H1 (cell line): ENCODE results near the gene SYT2. TPM values are rescaled to one million over a fixed set of nuclear protein-coding genes. Genes with fewer than 3 reads are reported as not detected.

Experiments
- BACH1 ChIP-seq: IDR thresholded peaks from 2 replicates; pipeline ENCODE4 v1.6.1; 2012; ENCODE audit warnings: low read length, improper control_type of control experiment
- CEBPB ChIP-seq: IDR thresholded peaks from 2 replicates; pipeline ENCODE4 v1.6.1; 2012; ENCODE audit warnings: low read depth, low read length
- CHD1 ChIP-seq: IDR thresholded peaks from 2 replicates; pipeline ENCODE4 v1.6.1; 2012; ENCODE audit warnings: low read depth, low read length, improper control_type of control experiment
- CHD7 ChIP-seq: fragments of 300-600 bp; sonication (generic); IDR thresholded peaks from 2 replicates; pipeline ENCODE4 v1.7.1; 2012; ENCODE audit warnings: low read length, moderate library complexity, mild to moderate bottlenecking, inconsistent platforms; ENCODE audit not compliant: insufficient replicate concordance
- JUND ChIP-seq: IDR thresholded peaks from 2 replicates; pipeline ENCODE4 v1.6.1; 2011; ENCODE audit warnings: mild to moderate bottlenecking, improper control_type of control experiment, low read length
- NRF1 ChIP-seq: IDR thresholded peaks from 2 replicates; pipeline ENCODE4 v1.6.1; 2011; ENCODE audit warnings: mild to moderate bottlenecking, low read depth, low read length, improper control_type of control experiment
- SIN3A ChIP-seq, 2 experiments: IDR thresholded peaks in 1 of 2; conservative IDR thresholded peaks in 1 of 2; 2 replicates each; pipeline ENCODE4 v1.6.1; 2011 to 2012; ENCODE audit warnings: low read length in 2 of 2, improper control_type of control experiment in 1 of 2, low read depth in 1 of 2, mild to moderate bottlenecking in 1 of 2
- TAF1 ChIP-seq: IDR thresholded peaks from 2 replicates; pipeline ENCODE4 v1.6.1; 2011; ENCODE audit warnings: mild to moderate bottlenecking, low read depth, low read length
- TCF12 ChIP-seq: IDR thresholded peaks from 2 replicates; pipeline ENCODE4 v1.6.1; 2011; ENCODE audit warnings: low read depth, mild to moderate bottlenecking, low read length
- polyA plus RNA-seq, 7 experiments: library from polyadenylated mRNA; depleted of rRNA in 3 of 7; stranded (reverse) in 5 of 7; unstranded in 2 of 7; fragments of >200 nt in 5 of 7; fragments of 200-250 nt in 2 of 7; gene quantifications; 1 replicate in 5 of 7; 2 replicates in 1 of 7; 4 replicates in 1 of 7; pipeline versions ENCODE4 v1.2.1 to v1.2.3, GENCODE V29; 2011 to 2013; ENCODE audit warnings: missing spikeins in 2 of 7, mixed read lengths in 2 of 7
- total RNA-seq: library from RNA; stranded (reverse); fragmentation: NEBNext Ultra II Directional; extraction: Animal tissue kit (Norgen Biotek cat#: 25700); gene quantifications from 2 replicates; pipeline ENCODE4 v1.2.1, GENCODE V29; 2021

SYT2 gene
- total and polyA plus RNA-seq, 2 of the 8 experiments (the other 6 are each of a cell fraction or from before 2014, with no cell fraction given) = 2.8 to 11.0 TPM

- TF ChIP-seq CHD7 = no peak
- no peak for TF ChIP-seq TCF12
- no peak for TF ChIP-seq NRF1
- 0 out of 4 replicates have a peak, but pooled peaks of 1 of the 2 experiments have one; percentile 15 for TF ChIP-seq SIN3A (conservative IDR thresholded peaks at IDR 0.05 in 1 of 2, IDR thresholded peaks at IDR 0.05 in 1 of 2; ENCODE audit: low read depth in 1 of 2, low read length in 2 of 2)
- TF ChIP-seq TAF1 = 0 out of 2 replicates have a peak, but pooled peaks have one; percentile 9
- TF ChIP-seq CHD1 = no peak
- no peak for TF ChIP-seq CEBPB
- peak; percentile 51; the same call in 1 of the 2 replicates for TF ChIP-seq JUND
- TF ChIP-seq BACH1 = peak; percentile 89
Observed at GRCh38 chr1:202709276-202710041, 795 bp downstream of the SYT2 start (continued).
